Activated CD8-positive, alpha-beta memory T cell treated with anti-CD3 and anti-CD28 coated beads, Interleukin-2, amount 50 U/mL, for 48 hours (primary cell): ENCODE data around the gene PCA3.

Experiments used
- DNase-seq: peaks from one replicate; pipeline ENCODE4 v3.0.0-alpha.2; 2020

The PCA3 gene

DNA sequence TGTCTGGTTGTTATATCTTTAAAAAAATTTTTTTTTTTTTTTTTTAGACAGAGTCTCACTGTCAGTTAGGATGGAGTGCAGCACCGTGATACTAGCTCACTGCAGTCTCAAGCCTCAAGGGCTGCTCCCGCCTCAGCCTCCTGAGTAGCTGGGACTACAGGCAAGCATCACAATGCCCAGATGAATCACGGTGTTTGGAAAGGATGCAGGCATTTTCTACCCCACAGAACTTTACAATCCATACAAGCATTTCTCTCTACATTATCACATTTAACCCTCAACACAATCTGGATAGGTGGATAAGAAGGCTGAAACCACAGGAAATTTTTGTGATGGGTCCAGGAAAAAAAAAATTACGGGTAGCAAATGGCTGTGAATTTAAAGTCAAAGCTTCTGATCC lies 5.8 kb upstream of the PCA3 start:
- DNase-seq, result no peak

DNA sequence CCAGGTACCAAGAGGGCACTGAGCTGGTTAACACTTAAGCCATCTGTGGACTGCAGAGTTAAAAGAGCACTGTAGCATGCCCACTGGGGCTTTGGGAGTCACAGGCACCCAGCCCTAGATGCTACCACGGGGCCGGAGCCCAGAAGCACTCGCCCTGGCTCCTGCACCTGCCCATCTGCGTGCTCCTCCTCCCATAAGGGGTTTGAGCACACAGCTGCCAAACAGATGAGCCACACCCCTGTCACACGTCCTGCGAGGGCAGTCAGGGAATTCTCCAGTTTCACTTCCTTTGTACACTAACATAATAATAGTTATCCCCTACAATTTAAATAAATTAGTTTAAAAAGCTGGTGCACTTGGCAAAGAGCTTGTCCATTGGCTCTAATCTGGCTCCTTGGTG lies 4.5 kb upstream of the PCA3 start:
- DNase-seq, result no peak

DNA sequence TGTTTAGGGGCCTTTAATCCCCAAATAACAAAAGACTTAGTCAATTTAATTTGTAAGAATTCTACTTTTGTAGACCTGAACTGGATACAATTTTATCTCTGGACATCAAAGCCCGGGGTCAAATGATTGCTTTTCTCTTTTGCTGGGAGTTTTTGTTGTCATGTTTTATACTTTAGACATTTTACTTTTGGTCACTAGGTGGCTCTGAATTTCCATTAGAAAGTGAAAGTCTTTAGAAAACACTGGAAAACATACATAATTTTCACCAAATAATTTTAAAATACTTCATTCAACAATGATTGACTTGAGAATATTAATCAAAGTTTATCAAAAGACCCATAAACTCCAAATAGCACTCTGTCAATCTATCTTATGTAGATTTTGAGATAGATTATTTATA lies 2.8 kb upstream of the PCA3 start:
- DNase-seq, result no peak

GRCh38 chr9:76766126-76766525 lies 1.9 kb downstream of the PCA3 start:
- DNase-seq, result no peak

GRCh38 chr9:76772686-76773445 lies 8.6 kb downstream of the PCA3 start:
- no peak for DNase-seq

DNA sequence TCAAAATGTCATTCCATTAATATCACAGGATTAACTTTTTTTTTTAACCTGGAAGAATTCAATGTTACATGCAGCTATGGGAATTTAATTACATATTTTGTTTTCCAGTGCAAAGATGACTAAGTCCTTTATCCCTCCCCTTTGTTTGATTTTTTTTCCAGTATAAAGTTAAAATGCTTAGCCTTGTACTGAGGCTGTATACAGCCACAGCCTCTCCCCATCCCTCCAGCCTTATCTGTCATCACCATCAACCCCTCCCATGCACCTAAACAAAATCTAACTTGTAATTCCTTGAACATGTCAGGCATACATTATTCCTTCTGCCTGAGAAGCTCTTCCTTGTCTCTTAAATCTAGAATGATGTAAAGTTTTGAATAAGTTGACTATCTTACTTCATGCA lies 20.6 kb downstream of the PCA3 start:
- DNase-seq, result no peak

DNA sequence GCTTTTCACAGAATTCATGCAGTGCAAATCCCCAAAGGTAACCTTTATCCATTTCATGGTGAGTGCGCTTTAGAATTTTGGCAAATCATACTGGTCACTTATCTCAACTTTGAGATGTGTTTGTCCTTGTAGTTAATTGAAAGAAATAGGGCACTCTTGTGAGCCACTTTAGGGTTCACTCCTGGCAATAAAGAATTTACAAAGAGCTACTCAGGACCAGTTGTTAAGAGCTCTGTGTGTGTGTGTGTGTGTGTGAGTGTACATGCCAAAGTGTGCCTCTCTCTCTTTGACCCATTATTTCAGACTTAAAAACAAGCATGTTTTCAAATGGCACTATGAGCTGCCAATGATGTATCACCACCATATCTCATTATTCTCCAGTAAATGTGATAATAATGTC lies 21.3 kb downstream of the PCA3 start:
- DNase-seq, result no peak

- DNase-seq, result no peak
These were observed 23.4 kb downstream of the PCA3 start for GRCh38 chr9:76787677-76788076.

GRCh38 chr9:76789840-76790239 lies 25.6 kb downstream of the PCA3 start:
- DNase-seq, result no peak

GRCh38 chr9:76793784-76794431 lies 29.7 kb downstream of the PCA3 start:
- no peak for DNase-seq

GRCh38 chr9:76796296-76796695 lies 32.1 kb downstream of the PCA3 start:
- no peak for DNase-seq

DNA sequence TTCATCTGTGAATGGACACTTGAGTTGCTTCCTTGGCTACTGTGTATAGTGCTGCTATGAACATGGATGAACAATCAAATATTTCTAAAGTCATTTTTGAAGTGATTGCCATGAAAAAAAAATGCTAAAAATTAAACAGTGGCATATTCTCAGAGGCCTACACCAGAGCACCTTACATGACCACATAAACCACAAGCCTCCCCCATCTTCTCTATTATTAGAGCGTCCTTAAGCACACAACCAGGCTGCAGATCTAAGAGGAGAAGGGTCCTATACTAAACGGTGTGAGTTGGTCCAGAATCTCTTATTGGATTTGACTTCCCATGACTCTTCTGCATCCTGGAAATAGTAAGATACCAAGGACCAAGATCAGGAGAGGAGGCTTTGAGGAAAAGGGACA lies 34.3 kb downstream of the PCA3 start:
- DNase-seq, result no peak

GRCh38 chr9:76799473-76799872 lies 35.2 kb downstream of the PCA3 start:
- DNase-seq, result no peak

GRCh38 chr9:76800901-76801300 lies 36.7 kb downstream of the PCA3 start:
- no peak for DNase-seq

GRCh38 chr9:76803083-76803482 lies 38.8 kb downstream of the PCA3 start:
- no peak for DNase-seq

DNA sequence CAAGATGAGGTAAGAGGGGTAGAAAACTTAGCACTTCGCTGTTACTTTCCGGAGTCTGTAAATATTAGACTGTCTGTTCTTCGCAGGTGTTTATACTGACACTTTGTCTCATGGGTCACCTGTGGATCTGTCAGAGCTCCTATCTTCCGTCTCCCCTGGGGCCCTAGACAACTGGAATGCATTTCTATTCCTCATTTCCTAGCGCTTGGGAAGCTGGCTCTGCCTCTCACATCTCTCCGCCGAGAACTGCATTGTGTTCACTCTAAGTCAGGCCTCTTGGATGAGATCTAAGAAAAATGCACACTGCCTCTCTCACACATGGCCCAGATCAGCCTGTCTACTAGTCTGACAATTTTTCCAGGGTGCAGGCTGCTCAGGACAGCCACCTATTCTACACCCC lies 39.5 kb downstream of the PCA3 start:
- no peak for DNase-seq

GRCh38 chr9:76808636-76809035 lies 44.4 kb downstream of the PCA3 start:
- DNase-seq, result no peak

DNA sequence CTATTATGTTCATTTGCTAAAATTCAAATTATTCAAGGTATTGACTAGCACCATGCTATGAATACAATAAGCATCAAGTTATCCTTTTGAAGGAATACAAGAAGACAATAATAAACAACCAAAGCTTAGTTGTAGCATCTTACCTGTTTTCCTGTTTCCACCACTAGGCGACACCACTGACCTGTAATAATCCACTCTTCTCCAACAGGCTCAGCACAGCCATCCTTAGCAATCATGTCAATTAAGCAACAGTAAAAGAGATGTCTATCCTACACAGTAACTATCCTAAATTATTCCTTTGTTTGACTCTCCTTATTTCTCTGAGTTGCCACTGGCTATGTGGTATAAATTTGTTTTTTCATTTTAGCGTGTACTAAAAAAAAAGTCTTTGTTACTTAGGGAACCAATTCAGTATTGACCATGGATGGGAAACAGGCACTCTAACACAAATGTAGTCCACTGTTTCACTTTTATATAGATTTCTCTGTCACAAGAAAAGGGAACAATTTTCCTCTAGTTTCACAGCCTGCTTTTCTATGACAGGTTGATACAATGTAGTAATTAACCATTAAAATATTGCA lies 46.2 kb downstream of the PCA3 start:
- DNase-seq, result no peak

DNA sequence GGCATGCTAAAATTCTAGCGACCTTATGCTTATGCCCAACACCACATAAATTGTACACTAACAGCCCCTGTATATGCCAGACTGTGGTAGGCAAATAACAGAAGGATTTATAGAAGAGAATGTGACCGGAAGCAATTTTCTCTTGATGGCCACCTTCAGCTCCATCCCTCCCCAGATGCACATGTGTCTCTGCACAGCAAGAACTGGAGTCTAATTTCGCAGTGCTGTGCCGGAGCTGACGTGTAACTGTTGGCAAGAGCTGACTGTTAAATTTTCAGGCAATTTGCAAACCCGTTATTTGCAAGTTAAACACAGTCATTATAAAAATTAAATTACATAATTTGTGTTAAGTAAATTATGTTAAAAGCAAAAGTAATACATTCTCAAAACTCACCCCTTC lies 48.4 kb downstream of the PCA3 start:
- no peak for DNase-seq

GRCh38 chr9:76817489-76817888 lies 53.3 kb downstream of the PCA3 start:
- no peak for DNase-seq

DNA sequence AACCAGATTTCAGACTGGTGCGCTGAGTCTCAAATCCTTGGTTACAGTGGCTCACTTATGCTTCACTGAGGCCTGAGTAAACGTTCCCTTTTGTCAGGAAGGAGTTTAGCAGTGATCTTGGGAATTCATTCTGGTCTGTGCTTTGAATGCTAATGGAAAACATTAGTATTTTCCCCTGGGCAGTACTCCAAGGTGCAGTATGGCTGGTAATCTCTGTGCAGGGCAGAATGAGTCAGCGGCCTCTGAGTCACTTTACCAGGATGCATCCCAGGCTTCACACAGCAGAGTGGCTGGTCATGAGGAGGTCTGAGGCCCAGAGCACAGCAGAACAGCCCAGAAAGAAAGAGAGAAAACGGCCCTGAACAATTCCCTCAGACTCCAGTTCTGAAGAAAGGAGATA lies 54.0 kb downstream of the PCA3 start:
- no peak for DNase-seq

DNA sequence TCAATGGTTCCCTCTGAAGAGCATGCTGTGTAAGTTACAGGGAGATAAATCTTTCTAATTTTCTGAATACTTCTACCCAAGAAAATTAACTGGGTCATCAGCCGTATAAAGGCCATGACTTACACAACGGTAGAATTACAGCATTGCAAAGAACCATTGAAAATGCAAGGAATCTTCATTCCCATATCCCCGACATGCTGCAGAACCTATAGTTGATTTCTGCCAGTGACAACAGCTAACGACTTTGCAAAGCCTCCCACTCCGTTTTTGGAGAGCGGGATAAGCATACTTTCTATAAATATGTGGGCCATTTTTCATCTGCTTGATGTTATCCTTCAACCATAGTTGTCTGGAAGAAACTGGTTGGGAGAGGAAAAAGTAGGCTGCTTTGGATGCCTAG lies 56.2 kb downstream of the PCA3 start:
- no peak for DNase-seq

GRCh38 chr9:76827296-76828080 lies 63.2 kb downstream of the PCA3 start:
- no peak for DNase-seq

DNA sequence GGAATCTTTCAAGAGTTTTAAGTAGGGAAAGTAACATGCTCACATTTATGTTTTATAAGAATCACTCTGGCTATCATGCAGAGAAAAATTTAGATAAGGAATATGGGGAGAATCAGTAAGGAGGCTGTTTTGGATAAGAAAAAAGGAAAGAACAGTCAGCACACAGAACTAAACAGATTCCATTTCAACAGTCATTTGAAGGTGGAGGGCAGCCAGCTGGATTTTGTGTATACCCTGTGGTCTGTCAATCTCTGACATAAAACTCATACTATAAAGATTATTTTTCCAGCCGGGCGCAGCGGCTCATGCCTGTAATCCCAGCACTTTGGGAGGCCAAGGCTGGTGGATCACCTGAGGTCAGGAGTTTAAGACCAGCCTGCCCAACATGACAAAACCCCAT lies 64.2 kb downstream of the PCA3 start:
- no peak for DNase-seq
